Myocyte (in vitro differentiated cells): ENCODE data around the gene PRRC2A. TPM values are rescaled to one million over a fixed set of nuclear protein-coding genes. Genes with fewer than 3 reads are reported as not detected.

Source experiments
- DNase-seq: peaks from one replicate; pipeline ENCODE4 v3.0.0-alpha.2; 2012; ENCODE audit warnings: low read depth
- total RNA-seq: library from RNA; depleted of rRNA; stranded (reverse); fragments of >200 nt; gene quantifications from 2 replicates; pipeline ENCODE4 v1.2.3, GENCODE V29; 2014

The PRRC2A gene
- total RNA-seq, 1 donor from 2014 or later = 77.2 TPM

GRCh38 chr6:31622684-31623091 is 2.2 kb downstream of the PRRC2A start:
- DNase-seq = no peak

- DNase-seq = no peak
Measured at GRCh38 chr6:31624070-31624469, 3.6 kb downstream of the PRRC2A start.

GRCh38 chr6:31626952-31627351 is 6.4 kb downstream of the PRRC2A start:
- DNase-seq = no peak

GRCh38 chr6:31627690-31628287 is 7.3 kb downstream of the PRRC2A start:
- DNase-seq = no peak

GRCh38 chr6:31629014-31629413 is 8.5 kb downstream of the PRRC2A start:
- no peak for DNase-seq

- DNase-seq = no peak
Measured at GRCh38 chr6:31630177-31630934, 9.8 kb downstream of the PRRC2A start.

GRCh38 chr6:31631209-31631608 is 10.7 kb downstream of the PRRC2A start:
- no peak for DNase-seq

GRCh38 chr6:31631681-31632278 is 11.3 kb downstream of the PRRC2A start:
- no peak for DNase-seq

GRCh38 chr6:31632279-31632946 is 11.9 kb downstream of the PRRC2A start:
- DNase-seq = no peak

- DNase-seq = no peak
Measured at GRCh38 chr6:31633447-31633846, 12.9 kb downstream of the PRRC2A start.

GRCh38 chr6:31634131-31634530 is 13.6 kb downstream of the PRRC2A start:
- no peak for DNase-seq

GRCh38 chr6:31634969-31635575 is 14.6 kb downstream of the PRRC2A start:
- DNase-seq = no peak

- no peak for DNase-seq
Measured at GRCh38 chr6:31636698-31637596, 16.4 kb downstream of the PRRC2A start.

- DNase-seq = no peak
Measured at GRCh38 chr6:31639043-31639442, 18.5 kb downstream of the PRRC2A start.

GRCh38 chr6:31639449-31639861 is 18.9 kb downstream of the PRRC2A start:
- peak; percentile 40 for DNase-seq

- DNase-seq = no peak
Measured at GRCh38 chr6:31640612-31641011, 20.1 kb downstream of the PRRC2A start.

GRCh38 chr6:31641370-31641769 is 20.9 kb downstream of the PRRC2A start:
- no peak for DNase-seq

- DNase-seq = no peak
Measured at GRCh38 chr6:31642798-31643570, 22.5 kb downstream of the PRRC2A start.

GRCh38 chr6:31643818-31644454 is 23.4 kb downstream of the PRRC2A start:
- DNase-seq = no peak
